GM15510 (cell line): ENCODE results near the gene C10orf53.

Source experiments
- POLR2A ChIP-seq: IDR thresholded peaks from 3 replicates; pipeline ENCODE4 v1.6.1; 2011; ENCODE audit warnings: borderline replicate concordance; ENCODE audit not compliant: insufficient read length; ENCODE audit errors: extremely low read depth

The C10orf53 gene, protein sequence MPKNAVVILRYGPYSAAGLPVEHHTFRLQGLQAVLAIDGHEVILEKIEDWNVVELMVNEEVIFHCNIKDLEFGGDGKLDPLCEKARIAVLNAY

DNA sequence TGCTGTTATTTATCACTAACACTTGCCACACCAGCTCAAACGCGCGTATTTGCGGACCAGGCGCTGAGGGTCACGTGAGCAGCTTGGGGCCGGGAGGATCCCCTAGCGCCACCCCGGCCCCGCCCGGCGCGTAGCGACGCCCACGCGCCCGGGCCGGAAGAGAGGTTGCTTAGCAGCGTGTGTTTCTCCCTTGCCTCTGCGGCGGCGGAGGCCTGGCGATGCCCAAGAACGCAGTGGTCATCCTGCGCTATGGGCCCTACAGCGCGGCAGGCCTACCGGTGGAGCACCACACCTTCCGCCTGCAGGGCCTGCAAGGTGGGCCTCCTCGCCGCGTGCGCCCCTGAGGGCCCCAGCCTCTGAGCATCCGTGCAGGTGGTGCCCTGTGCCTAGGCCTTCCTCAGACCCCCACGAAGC is at the start of gene C10orf53:
Gene C10orf53 (plus strand): TSS at position 172 of the 414 bp plus-strand sequence. CDS start 47 bp downstream, at position 219.
- no peak for TF ChIP-seq POLR2A

DNA sequence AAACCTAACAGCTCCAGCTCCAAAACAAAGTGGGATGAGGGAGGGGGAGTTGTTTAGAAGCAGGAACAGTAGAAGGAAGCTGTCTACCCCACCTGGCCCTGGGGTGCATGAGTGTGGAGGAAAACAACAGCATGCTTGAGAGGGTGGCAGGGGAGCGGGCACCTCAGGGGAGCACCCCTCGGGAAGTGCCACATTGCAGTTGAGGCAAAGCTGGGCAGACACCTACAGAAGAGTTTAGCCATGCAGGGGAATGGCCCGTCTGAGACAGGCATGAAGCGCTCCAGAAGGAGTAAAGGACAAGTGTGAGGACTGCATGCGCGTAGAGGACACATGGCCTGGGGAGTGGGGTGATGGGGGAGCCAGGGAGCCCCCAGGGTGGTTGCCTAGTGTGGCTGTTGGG is 47.5 kb upstream of the C10orf53 start:
- no peak for TF ChIP-seq POLR2A

GRCh38 chr10:49632406-49633317 is 46.8 kb upstream of the C10orf53 start:
- no peak for TF ChIP-seq POLR2A

GRCh38 chr10:49633327-49634068 is 46.0 kb upstream of the C10orf53 start:
- no peak for TF ChIP-seq POLR2A

DNA sequence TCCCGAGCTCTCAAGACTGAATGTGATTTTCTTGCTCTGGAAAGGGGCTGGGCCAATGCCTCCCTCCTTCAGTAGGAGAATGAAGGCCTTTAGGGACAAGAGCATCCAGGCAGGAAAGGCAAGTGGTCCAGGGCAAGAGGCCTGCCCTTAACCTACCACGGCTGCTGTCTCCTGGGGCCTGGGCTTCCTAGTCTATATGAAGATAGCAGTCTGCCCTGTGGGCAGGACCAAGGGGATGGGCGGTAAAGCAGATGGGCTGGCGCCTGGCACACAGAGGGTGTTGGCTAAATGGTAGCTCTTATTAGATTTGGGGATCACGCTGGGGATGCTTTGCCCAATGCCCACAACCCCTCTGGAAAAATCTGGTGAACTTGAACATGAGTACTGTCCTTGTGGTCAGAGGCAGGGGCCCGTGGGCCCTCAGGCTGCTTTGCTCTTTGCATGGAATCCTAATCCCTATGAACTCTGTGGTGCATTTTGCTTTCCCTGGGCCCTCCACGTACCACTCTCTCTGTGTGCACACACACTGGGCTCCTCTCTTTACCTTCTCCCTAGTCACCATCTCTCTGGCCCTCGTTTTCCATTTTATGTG is 45.3 kb upstream of the C10orf53 start:
- no peak for TF ChIP-seq POLR2A

DNA sequence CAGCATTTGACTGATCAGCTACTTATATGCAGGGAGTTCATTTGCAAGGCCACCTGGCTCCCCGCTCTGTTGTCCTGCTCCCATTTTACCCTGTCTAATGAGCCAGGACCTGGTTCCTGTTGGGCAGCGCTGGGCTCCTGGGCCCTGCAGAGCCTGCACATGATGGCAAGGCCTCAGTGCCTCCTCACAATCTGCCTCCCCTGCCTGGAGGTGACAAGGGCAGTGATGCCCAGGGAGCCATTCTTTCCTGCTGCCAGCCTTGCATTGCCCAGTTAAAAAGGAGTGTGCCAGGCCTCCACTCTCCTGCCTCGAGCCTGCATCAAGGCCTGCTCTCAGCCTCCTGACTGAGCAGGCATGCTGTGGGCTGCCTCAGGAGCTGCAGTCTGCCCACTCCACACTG is 37.1 kb upstream of the C10orf53 start:
- no peak for TF ChIP-seq POLR2A

DNA sequence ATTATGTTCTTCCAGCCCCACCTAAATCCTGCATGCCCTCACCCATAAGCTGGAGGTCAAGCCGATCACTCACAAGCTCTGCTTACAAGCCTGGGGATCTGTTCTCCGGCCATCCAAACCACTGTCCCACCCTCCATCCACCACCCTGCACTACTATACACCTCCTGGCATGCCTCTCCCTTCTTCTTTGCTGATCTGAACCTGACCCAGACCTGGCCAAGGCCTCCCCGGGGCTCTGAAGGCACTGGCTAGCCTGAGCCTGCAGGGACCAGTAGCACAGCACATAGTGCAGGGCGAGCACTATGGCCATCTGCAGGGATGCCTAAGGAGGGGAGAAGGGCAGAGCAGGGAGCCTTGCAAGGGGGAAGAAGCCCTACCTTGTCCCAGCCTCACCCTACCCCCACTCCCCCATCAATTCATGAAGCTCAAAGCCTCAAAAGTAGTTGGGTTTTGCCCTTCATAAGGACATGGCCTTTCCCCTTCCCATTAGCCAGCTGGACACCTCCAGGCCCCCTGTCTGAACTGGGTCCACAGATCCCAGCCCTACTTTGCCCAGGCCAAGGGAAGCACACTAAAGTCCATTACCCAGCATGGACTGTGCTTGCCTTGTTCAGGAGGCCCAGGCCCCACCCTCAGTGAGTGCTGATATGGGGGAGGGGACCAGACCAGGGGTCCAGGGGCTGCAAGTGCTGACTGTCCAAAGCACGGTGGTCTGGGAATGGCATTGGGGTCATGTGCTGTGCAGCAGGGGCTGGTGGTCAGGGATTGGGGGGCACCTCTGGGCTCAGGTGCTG is 36.0 kb upstream of the C10orf53 start:
- TF ChIP-seq POLR2A: no peak

DNA sequence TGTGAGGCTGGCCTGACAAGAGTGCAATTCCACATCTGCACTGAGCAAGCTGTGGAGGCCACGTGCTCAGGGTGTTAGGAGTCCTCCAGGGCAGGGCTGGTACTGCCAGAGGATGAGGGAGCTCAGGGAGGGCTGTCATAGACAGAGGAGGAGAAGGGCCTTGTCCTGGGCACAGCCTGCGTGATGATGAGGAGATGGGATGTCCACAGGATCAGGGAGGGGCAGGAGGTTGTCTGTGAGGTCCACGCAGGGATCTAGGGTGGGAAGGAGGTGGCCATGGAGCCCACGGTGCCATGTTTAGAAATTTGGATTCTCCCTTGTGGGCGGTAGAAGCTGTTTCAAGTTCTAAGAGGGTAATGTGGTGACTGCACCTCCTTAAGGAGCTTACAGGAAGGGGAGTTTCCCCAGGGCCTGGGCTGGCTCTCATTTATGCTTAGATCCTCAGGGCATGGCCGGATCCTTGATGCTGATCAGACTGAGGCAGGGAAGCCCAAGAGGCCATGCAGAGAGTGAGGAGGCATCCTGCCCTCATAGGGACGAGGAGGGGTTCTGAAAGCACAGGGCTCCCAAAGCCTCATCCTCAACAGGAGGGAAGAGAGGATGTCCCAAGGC is 35.3 kb upstream of the C10orf53 start:
- TF ChIP-seq POLR2A: no peak

DNA sequence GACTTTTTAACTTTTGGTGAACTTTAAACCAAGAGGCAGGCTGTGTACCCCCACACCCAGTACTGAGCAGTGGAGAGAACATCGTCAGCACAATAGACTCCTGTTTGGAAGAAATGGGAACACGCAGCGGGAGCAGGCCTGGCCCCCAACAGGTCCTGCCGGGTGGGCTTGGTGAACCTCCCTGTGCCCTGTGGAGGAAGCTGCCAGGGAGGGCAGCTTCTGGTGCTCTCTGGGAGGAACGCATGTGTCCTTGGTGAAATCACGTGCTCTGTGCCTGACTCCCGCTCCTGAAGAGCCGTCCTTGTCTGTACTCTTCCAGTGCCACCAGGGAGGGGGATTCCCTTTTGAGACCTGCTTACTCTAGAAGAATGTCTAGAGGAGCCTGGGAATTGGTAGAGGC is 34.0 kb upstream of the C10orf53 start:
- TF ChIP-seq POLR2A: no peak

DNA sequence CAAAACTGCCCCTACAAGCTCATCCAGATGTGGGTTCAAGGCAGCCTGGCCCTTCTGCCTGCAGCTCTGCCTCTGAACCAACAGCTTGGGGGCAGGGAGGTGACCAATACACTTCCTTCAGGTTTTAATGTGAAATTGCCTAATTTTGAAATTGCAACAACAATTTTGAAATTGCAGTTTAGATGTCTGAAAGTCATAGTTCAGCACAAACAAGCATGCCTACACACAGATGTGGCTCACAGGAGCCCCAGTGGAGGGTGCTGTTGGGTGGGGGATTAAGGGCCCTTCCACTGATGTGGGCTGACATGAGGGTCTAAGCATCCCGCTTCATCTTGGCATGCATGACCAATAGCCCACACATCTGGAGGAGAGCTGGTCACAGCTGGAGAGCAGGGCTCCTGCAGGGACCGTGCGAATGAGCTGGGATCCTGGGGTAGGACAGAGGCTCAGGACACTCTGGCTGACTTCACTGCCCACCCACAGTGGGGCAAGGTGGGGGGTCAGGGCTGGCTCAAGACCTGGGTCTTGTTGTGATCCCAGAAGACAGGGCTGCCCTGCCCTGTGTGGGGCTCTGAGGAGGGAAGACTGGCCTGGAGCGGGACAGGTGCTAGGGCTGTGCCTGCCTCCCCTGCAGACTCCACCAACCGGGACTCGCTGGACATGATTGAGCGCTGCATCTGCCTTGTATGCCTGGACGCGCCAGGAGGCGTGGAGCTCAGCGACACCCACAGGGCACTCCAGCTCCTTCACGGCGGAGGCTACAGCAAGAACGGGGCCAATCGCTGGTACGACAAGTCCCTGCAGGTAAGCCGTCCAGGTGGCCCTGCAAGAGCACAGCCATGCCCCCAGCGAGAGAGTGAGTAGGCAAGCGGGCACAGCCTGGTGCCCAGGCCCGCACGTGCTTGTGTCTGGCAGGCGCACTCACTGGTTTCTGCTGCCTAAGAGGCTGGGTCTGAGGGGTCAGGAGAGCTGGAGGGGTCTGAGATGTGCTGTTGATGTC is 33.3 kb upstream of the C10orf53 start:
- no peak for TF ChIP-seq POLR2A

- no peak for TF ChIP-seq POLR2A
Observed at GRCh38 chr10:49647554-49647953, 31.9 kb upstream of the C10orf53 start.

- no peak for TF ChIP-seq POLR2A
Observed at GRCh38 chr10:49647985-49648795, 31.3 kb upstream of the C10orf53 start.
